ENCODE data around the gene RGS19.
A peak's percentile ranks its signal among the peaks of the same experiment; 100 is the strongest.

The RGS19 gene

DNA sequence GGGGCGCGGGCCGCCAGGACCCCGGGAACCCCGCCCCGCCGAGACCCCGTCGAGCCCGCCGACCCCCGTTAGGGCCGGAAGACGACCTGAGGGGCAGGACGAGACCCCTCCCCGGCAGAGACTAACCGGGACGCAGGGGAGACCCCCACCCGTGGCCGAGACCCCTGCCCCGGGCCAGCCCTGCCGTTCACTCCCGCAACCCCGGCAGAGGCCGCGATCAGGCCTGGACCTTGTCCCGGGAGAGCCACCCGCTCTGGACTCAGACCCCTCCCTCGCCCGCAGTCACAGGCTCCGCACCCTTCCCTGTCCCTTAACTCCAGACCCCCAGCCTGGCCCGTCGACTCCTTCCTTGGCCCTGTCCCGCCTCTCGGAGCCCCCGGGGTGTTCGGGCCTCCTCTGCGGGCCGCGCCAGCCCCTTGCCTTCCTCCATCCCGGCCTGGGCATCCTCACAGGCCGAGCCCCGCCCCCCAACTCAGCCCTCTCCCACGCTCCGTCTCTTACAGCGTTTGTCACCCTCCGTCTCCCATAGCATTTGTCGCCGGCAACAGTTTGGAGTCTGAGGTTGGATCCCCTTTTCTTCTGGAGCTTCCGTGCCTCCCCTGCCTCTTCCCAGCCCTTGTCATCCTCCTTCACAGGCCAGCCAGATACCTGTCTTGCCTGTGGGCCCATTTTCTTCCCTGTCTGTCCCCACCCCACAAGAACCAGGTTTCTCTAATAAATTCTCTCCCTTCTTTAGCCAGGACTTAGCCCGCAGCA, 15.8 kb downstream of the RGS19 start:
- no peak for DNase-seq (ENCODE audit: low spot score)

DNA sequence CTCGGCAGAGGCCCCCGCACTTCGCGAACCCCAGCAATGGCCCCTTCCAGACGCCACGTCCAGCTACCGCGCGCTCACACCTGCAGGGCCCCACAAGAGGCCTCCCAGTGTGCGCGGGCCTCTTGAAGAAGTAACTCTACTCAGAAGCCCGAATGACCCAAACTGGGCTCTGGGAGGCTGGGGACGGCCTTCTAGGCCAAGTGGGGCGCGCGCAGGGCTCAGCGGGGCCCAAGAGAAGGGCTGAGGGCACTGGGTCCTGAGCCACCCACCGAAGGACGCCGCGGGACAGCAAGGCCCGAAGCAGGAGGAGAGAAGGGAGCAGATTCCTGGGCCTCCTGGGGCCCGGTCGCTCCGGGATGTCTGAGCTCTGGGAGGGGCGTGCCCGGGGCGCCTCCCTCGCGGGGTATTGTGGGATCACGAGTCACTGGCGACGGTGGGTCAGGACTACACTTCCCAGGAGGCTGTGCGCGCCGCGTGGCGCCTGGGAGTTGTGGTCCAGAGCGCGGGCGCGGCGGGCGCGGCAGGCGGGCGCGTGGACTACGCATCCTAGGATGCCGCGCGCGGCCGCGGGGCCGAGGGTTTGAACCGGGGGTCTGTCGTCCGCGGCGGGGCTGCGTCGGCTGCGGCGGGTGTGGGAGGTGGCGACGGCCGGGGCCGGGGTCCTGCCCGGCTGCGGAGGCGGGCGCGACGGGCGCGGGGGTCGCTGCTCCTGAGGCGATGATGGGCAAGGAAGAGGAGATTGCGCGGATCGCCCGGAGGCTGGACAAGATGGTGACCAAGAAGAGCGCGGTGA, 16.5 kb downstream of the RGS19 start, which contains the start of gene TCEA2:
Gene TCEA2, plus strand, starts transcription at position 603 of the 793 bp plus-strand sequence. Its CDS starts 115 bp downstream, at position 718.
- peak; percentile 96 for DNase-seq (ENCODE audit: low spot score)

DNA sequence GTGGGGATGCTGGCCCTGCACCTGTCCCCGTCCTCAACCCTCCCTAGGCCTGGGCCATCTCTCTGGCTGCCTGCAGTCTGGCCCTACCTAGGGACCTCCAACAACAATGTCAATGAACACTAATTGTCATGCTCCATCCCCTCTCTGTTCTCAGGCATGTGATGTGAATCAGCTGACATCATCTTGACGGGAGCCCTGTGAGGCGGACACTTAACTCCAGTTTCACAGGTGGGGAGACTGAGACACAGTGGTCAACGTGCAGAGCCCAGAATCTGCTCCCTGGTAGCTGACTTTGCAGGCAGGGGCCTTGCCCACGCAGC, 17.1 kb downstream of the RGS19 start:
- no peak for DNase-seq (ENCODE audit: low spot score)

DNA sequence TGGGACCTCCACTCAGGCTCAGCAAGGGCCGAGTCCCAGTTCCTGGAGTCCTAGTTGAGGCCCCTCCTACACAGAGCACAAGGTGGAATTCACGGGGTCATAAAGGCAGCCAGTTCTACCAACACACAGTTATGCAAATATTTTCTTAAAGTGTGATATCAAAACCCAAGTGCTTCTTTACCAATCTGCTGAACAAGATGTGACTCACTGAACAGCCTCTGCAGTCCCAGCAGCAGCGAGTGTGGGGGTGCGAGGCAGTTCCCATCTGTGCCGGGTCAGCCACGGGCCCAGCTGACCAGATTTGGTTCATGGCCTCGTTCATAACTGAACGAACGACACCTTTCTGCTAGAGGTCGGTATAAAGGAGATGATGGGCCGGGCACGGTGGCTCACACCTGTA, 20.8 kb downstream of the RGS19 start:
- no peak for DNase-seq (ENCODE audit: low spot score)

DNA sequence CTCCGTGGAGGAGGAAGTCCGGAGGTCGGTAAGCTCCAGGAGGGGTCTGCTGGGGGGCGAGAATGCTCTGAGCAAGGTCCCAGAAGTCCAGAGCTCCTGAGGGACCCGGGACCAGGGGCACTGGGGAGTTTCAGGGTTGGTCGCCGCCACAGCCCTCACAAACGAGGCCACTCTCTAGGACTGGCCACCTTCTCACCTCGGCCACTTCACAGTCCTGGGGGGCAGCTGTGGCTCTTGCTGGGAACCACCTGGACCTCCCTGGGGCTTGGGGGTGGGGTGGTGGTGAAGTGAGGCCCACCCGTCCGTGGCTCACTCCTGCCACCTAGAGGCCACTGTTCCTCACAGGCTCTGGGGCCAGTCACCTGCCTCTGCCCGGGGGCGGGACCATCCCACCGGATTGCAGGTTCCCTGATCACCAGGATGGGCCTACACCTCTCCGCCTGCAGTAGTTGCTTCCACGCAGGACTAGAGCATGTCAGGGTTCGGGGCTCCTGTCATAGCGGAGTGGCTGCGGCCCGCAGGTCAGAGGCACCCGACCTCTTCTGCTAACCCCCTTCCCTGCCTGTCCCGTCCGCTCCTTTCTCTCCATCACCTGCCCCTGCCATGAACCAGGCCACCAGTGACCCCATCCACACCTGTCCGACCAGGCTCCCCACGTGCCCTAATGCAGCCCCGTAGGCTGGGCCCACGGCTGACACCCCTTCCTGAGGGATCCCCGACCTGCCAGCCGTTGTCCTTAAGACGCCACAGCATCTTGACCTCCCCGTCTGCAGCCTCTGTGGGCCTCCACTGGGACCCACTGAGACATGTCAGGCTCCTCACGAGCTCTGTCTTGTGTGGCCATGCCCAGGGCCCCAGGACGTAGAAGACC, 21.5 kb downstream of the RGS19 start:
- DNase-seq (ENCODE audit: low spot score) = peak; percentile 89

DNA sequence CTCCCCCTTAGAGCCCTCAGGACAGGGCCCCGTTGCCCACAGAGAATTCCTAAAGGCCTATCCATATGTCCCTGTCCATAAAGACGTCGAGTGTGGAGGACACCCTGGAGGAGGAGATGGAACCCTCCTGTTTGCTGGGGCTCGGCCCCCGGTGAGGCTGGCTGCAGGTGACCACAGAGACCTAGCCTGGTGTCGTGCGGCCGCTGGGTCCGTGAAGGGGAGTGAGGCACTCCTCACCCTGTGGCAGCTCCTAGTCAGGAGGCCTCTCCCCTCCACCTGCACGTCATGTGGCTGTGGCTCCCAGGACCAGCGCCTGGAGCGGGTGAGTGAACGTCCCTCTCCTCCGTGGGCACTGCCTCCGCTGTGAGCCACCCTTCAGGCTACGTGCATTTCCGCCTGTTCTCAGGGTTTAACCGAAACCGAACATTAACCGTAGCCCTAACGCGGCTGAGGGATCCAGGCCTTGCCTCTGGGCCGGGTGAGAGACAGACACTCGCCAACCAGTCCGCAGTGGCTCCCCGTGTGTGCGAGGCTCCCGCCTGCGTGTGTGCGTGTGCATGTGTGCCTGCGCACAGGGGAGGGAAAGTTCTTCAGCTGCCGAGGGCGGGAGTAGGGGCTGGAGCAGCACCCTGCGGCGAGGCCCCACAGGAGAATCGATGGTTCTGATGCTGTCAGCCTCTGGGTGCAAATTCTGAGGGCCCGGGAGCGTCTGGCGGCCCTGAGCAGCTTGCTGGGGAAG, 22.3 kb downstream of the RGS19 start:
- no peak for DNase-seq (ENCODE audit: low spot score)

DNA sequence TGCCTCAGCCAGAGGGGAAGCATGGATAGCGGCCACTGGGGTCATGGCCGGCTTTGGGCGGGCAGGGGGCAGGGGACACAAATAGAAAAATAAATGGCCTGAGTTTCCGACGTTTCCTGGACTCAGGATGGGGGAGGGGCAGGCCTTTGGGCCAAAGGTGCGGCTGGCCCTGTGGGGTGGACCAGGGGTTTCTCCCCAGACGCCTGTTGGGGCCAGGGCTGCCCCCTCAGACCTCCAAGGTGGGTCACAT, 22.8 kb downstream of the RGS19 start:
- DNase-seq (ENCODE audit: low spot score) = no peak

DNA sequence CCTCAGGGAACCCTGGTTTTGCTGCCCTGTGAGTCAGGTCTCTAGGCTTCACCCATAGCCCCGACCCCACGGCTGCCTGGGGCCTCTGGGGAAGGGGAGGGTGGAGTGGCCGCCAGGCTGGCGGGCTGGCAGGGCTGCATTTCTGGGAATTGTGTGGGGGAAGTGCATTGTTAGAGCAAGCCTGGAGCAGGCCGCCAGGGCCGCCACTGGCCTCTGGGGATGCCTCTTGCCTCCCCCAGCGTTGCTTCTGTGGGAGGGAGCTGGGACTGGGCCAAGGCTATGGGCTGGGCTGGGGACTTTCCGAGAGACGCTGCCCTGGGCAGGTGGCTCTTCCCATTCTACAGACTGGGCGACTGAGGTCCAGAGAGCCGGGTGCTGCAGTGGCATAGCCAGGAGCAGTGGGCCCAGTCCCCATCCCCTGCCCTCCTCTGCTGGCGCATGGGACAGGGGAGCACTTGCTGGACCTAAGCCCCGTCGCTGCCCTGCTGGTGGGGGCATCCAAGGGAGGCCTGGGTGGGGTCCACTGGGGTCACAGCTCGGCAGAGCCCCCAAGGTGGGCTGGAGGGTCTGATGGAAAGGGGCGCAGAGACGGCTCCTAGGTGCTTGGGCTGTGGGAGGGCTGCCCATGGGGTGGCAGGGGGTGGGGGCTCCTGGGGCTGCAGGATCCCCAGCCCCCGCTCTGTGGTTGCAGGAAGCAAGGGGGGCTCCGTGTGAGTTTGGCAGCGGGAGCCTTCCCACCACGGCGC, 23.3 kb downstream of the RGS19 start:
- no peak for DNase-seq (ENCODE audit: low spot score)

DNA sequence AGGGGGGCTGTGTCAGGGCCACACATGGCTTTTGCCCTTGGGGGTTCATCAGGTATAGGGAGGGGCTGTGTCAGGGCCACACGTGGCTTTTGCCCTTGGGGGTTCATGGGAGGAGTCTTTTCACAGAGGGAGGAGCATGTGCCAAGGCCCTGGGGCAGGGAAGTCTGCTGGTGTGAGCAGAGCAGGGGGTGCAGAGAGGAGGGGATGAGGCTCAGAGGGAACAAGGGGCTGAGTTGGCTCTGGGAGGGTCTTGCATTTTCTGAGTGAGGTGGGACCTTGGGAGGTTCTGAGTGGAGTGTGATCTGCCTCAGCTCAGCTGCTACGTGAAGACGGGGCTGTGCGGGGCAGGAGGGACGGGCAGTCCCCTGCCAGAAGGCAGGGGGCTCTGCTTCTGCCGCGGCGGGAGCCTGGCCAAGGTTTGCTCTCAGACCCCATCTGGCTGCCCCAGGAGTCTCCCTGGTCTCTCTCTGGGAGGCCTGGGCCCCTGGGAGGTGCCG, 23.9 kb downstream of the RGS19 start:
- DNase-seq (ENCODE audit: low spot score) = no peak

DNA sequence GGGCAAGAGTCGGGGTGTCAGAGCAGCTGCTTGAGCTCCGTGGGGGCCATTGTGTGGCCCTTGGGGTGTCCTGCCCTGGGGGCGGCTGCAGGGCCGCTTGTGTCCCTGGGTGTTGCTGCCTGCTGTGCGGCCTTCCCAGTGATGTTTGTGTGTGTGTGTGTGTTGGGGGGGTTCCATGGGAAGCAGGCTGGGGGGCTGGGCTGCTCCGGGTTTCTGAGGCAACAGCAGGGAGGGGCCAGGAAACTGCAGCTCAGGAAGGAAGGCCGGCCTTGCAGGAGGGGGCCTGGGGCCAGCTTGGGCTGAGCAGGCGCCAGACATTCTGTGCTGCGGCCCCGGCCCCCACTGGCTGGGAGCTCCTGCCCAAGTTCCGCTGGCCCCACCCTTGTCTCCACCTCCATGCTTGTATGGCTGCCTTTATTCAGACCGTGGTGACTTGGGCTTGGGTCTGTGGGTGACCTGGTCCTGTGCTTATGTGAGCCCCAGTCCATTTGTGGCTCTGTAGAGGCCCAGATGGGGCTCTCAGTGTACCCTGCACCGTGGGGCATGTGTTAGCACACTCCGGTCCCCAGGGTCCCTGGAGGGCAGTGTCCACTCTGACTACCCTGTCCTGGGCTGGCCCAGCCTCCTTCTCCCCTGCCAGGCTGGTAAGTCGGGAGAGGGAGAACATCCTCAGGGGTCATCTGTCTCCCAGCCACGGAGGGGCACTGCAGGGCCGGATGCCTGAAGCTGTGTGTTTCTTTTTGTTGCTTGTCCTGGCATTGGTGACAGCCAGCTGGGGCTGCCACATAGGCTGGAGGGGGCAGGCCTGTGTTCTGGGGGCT, 25.3 kb downstream of the RGS19 start:
- DNase-seq (ENCODE audit: low spot score) = no peak

DNA sequence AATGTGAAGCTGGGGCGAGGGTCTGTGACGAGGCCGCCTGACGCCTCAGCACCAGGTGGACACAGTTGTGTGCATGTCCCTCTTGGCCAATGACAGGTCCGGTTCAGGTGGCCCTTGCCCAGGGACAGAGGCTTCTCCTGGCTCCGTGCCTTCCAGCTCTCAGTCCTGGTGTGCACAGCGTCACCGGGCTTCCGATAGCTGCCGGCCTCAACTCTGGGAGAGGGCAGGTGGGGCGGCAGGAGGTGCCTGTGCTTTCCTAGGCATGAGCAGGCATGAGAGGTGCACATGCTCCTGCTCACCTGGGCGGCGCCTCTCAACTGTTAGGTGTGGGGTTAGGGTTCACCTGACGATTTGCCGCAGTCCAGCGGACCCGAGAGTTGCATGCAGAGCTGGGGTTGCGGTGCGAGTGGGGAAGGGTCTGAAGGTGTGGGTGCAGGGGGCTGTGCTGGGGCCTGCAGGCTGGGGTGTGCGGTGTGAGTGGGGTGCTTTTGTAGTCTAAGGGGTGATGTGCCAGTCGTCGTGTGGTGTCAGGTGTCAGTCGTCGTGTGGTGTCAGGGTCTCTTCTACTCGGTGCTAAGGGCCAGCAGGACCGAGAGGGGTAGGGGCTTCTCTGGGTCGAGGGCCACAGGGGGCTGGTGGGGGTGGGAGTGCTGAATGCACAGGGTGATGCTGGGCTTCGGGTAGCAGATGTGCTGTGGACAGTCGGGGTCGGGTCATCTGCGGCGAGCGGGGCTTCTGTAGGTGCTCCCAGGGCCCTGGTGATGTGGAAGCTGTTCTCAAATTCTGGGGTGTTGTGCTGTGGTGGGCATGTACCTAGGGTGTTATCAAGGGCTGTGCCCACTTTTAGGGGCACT, 26.1 kb downstream of the RGS19 start:
- no peak for DNase-seq (ENCODE audit: low spot score)

DNA sequence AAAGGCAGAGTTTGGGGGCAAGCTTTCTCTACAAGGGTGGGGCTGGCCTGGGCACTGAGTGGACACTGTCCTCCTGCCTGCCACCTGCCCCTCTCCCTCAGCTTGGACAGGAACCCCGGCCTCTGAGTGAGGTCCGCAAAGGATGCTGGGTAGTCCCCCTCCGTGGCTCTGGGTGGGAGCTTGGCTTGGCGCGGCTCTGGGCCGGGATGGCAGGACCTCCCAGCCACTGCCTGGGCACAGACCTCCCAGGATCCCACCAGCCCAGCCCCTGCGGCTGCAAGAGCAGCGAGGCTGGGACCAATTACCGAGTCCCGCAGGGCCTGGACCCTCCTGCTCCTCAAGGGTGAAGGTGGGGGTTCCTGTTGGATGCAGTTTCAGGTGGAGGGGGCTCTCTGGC, 27.0 kb downstream of the RGS19 start:
- no peak for DNase-seq (ENCODE audit: low spot score)

DNA sequence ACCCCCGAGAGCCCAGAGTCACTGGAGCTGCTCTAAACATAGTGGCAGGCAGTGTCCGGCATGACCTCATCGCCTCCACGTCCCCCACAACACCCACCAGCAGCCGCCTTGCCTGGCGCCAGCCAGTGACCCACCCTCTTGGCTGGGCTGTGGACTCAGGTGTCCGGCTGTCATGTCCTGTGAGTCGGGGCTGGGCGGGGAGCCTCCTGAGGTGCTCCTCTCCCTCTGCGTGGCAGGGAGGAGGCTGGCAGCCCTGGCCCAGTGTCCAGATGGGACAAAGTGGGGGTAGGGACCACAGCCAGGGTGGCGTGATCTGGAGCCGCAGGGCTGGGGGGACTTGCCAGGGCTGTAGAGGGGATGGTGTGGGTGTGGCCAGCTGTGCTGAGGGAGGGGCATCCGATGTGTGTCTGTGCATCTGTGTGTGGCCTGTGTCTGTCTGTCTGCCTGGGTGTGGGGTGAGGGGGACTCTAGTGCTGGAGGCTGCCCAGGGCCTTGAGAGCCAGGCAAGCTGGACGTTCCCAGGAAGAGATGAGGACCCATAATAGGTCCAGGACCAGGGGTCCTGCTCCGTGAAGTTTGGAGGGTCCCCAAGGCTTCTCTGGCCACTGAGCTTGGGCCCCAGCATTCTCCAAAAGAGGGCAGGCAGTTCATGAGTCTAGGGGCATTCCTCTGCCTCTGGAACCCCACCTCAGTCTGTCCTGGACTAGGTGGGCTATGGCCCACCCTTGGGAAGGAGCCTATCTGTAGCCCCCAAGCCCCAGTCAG, 27.6 kb downstream of the RGS19 start:
- no peak for DNase-seq (ENCODE audit: low spot score)

DNA sequence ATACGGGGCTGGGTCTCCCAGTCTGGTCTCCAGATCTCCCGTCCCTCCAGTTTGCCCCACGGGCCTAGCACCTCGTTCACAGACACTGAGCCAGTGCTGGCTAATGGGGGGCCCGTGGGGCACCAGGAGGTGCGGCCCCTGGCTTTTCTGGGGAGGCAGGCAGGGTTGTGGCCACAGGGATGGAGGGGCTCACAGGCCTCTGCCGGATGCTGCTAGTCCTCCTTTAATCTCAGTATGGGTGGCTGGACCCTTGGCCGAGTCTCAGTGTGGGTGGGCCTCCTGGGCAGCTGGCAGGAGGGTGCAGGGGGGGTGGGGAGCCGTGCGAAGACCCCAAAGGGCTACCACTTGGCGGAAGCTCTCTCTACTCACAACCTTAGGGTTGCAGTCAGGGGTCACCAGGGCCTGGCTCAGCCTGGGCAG, 28.3 kb downstream of the RGS19 start:
- DNase-seq (ENCODE audit: low spot score) = no peak

DNA sequence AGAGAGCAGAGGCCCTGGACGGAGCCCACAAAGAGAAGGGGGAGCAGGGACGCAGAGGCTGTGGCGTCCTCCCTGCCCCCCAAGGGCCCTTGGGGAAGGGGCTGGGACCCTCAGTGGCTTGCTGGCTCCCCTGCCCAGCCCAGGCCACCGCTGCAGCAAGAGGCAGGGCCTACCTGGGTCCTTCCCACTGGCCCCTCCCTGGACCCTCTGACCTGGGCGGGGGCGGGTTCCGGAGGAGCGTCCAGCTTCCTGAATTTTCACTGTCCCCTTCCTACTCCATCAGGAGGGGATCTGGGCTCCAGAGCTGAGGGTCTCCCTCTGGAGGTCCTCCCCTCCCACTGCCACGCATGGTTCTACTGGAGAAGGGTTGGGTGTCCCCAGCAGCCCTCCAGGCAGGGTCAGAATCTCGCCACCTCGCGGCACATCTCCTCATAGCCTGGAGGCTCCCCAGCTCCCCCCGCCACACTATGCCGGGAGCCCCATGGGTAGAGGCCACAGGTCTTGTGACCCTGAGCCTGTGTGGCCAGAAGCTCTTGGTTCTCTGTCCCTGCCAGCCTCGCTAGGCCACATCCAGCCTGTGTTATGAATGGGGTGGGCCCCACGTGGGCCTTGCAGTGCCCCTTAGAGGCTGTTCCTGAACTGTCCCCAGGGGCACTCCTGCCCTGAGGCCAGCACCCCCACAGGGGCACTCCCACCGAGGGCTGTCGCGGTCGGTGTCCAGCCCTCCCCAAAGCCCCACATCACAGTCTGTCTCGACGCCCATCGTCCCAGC, 28.9 kb downstream of the RGS19 start:
- DNase-seq (ENCODE audit: low spot score) = peak; percentile 51

DNA sequence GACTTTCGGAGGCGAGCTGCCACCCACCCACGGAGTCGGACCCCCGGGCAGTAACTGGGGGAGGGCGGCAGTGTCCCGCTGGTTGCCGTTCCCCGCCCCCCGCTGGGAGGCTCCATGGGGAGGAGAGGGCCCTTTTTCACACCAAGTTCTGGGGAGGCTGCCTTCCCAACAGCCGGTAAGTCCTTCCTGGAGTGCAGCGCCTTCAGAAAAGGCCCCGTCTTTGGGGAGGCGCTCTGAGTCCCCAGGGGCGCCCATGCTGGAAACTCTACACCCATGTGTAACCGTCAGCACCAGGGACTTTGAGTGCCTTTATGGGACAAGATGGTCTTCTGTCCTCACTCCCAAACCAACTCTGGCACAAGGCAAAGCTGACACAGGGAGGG, 29.4 kb downstream of the RGS19 start:
- DNase-seq (ENCODE audit: low spot score) = peak; percentile 54

DNA sequence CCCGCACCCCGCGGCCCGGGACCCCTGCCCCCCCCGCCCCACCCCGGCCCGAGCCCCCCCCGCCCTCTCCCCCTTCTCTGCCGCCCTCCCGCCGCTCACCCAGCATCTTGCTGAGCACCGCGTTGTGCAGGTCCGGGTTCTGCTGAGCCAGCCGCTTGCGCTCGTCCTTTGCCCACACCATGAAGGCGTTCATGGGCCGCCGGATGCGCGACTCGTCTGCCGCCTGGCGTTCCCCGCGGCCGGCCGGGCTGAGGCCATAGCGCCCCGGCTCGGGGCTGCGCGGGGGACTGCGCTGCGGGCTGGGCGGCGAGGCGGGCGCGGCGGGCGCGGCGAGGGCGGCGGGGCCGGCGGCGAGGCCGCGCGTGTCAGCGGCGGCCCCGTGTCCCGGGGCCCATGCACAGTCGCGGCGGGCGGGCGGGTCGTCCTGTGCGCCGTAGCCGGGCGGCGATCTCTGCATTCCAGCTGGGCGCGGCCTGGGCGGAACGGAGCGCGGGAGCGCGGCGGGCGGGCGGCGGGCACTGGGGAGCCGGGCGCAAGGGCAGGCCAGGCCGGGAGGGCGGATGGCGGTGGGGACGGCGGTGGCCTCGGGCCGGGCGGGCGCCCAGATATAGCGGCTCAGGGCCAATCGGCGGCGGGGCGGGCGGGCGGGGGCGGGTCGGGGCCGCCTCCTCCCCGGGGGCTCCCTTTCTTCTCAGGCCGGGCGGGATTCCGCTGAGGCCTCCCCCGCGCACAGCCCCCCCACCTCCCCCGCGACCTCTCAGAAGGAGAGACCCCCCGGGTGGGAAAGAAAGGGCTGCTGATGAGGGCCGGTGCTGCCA, 30.0 kb downstream of the RGS19 start, which contains the start of gene SOX18:
Gene SOX18, minus strand, starts transcription at position 580 of the 818 bp plus-strand sequence. Its CDS starts 123 bp downstream, at position 457.
- DNase-seq (ENCODE audit: low spot score) = peak; percentile 65
